Left ventricle myocardium inferior (tissue), 1 donor: ENCODE data around the gene ZNF205. TPM values are rescaled to one million over a fixed set of nuclear protein-coding genes. Genes with fewer than 3 reads are reported as not detected.

ENCODE experiments used
- DNase-seq: peaks from one replicate; pipeline ENCODE4 v3.0.0-alpha.2; 2020
- H3K27ac ChIP-seq: fragments of 200-600 bp; replicated peaks from 2 replicates; pipeline ENCODE4 v1.8.0; 2021
- H3K27me3 ChIP-seq: fragments of 200-600 bp; 2 replicates; pipeline ENCODE4 v1.8.0; 2021; ENCODE audit warnings: low read depth
- H3K36me3 ChIP-seq: fragments of 200-600 bp; 2 replicates; pipeline ENCODE4 v1.8.0; 2021
- H3K4me1 ChIP-seq: fragments of 200-600 bp; 2 replicates; pipeline ENCODE4 v1.8.0; 2021
- H3K4me3 ChIP-seq: fragments of 200-600 bp; 2 replicates; pipeline ENCODE4 v1.8.0; 2021; ENCODE audit warnings: mild to moderate bottlenecking, moderate library complexity
- H3K9me3 ChIP-seq: fragments of 200-600 bp; replicated peaks from 2 replicates; pipeline ENCODE4 v1.8.0; 2021
- CTCF ChIP-seq: fragments of 200-600 bp; IDR thresholded peaks from 2 replicates; pipeline ENCODE4 v1.8.0; 2021; ENCODE audit warnings: antibody characterized with exemption, mild to moderate bottlenecking, borderline replicate concordance
- intact Hi-C: fragments of 100-400 bp; cut with micrococcal nuclease; formaldehyde crosslinking; loops from one replicate; pipeline ENCODE4 v1.11.0; 2022
- total RNA-seq: library from RNA; stranded (reverse); fragmentation: NEBNext Ultra II Directional; extraction: Animal tissue kit (Norgen Biotek cat#: 25700); gene quantifications from one replicate; pipeline ENCODE4 v1.2.1, GENCODE V29; 2021
- donor health status: DM: no; HTN: yes; CAD: no; lungs with severe emphysema.

Gene ZNF205
- total RNA-seq, 1 donor from 2014 or later = 8.0 TPM

GRCh38 chr16:3094289-3095027, 17.9 kb upstream of the ZNF205 start:
- H3K27me3 ChIP-seq = peaks cover 33% of the 10 kb centered on the region
- intact Hi-C loops = no loop called here
- no peak for DNase-seq
- H3K27ac ChIP-seq = no peak overlapping the region
- no peaks in the 10 kb centered on the region for H3K36me3 ChIP-seq
- TF ChIP-seq CTCF = peak; percentile 57
- peaks cover 1% of the 10 kb centered on the region for H3K4me1 ChIP-seq
- H3K4me3 ChIP-seq = no peak overlapping the region
- no peaks in the 10 kb centered on the region for H3K9me3 ChIP-seq

- peaks cover 37% of the 10 kb centered on the region for H3K27me3 ChIP-seq
- DNase-seq = no peak
- no peaks in the 10 kb centered on the region for H3K36me3 ChIP-seq
- H3K27ac ChIP-seq = no peak overlapping the region
- intact Hi-C loops = no loop called here
- H3K4me3 ChIP-seq = no peak overlapping the region
- peaks cover 13% of the 10 kb centered on the region for H3K4me1 ChIP-seq
- TF ChIP-seq CTCF = peak; percentile 26
- H3K9me3 ChIP-seq = no peaks in the 10 kb centered on the region
Observed at GRCh38 chr16:3095869-3096268, 16.5 kb upstream of the ZNF205 start.

GRCh38 chr16:3096362-3096761, 16.0 kb upstream of the ZNF205 start:
- H3K4me3 ChIP-seq = no peak overlapping the region
- peaks cover 18% of the 10 kb centered on the region for H3K4me1 ChIP-seq
- TF ChIP-seq CTCF = no peak
- H3K27ac ChIP-seq = no peak overlapping the region
- DNase-seq = no peak
- H3K36me3 ChIP-seq = no peaks in the 10 kb centered on the region
- intact Hi-C loops = no loop called here
- H3K27me3 ChIP-seq = peaks cover 32% of the 10 kb centered on the region
- no peaks in the 10 kb centered on the region for H3K9me3 ChIP-seq

GRCh38 chr16:3097266-3097665, 15.1 kb upstream of the ZNF205 start:
- Histone ChIP-seq H3K4me1 (peaks cover 24% of the 10 kb centered on the region), H3K9me3 (no peaks in the 10 kb centered on the region), H3K36me3 (no peaks in the 10 kb centered on the region), H3K27me3 (peaks cover 23% of the 10 kb centered on the region), H3K4me3 (no peak overlapping the region), H3K27ac (no peak overlapping the region)
- no peak for DNase-seq
- intact Hi-C loops = no loop called here
- TF ChIP-seq CTCF = no peak

GRCh38 chr16:3098459-3099394, 13.7 kb upstream of the ZNF205 start, which contains the start of gene ZSCAN10:
ZSCAN10 (minus strand) TSS chr16:3099294; CDS start chr16:3092937, 6,357 bp downstream.
- Histone ChIP-seq H3K9me3 (no peaks in the 10 kb centered on the region), H3K4me3 (peak within 1 kb of the TSS; percentile 51), H3K27ac (peak within 1 kb of the TSS; percentile 56), H3K27me3 (peaks cover 14% of the 10 kb centered on the region), H3K4me1 (peaks cover 31% of the 10 kb centered on the region), H3K36me3 (no peaks in the 10 kb centered on the region)
- intact Hi-C loops = no loop called here
- TF ChIP-seq CTCF = no peak
- no peak for DNase-seq
